ENCODE results near the gene ARHGEF1.

Gene ARHGEF1

GRCh38 chr19:41883821-41884733 lies 1.1 kb downstream of the ARHGEF1 start:
- DNase-seq (ENCODE audit: low read depth) = peak; percentile 77

GRCh38 chr19:41886761-41887710 lies 4.1 kb downstream of the ARHGEF1 start:
- no peak for DNase-seq (ENCODE audit: low read depth)

GRCh38 chr19:41887711-41888382 lies 4.9 kb downstream of the ARHGEF1 start:
- peak; percentile 54 for DNase-seq (ENCODE audit: low read depth)

GRCh38 chr19:41888926-41889325 lies 5.9 kb downstream of the ARHGEF1 start:
- DNase-seq (ENCODE audit: low read depth) = no peak

GRCh38 chr19:41889896-41890295 lies 6.9 kb downstream of the ARHGEF1 start:
- DNase-seq (ENCODE audit: low read depth) = no peak

GRCh38 chr19:41890936-41891335 lies 8.0 kb downstream of the ARHGEF1 start:
- no peak for DNase-seq (ENCODE audit: low read depth)

GRCh38 chr19:41892173-41892902 lies 9.4 kb downstream of the ARHGEF1 start:
- DNase-seq (ENCODE audit: low read depth) = no peak

GRCh38 chr19:41893899-41894298 lies 10.9 kb downstream of the ARHGEF1 start:
- DNase-seq (ENCODE audit: low read depth) = no peak

- no peak for DNase-seq (ENCODE audit: low read depth)
These were observed 11.4 kb downstream of the ARHGEF1 start for GRCh38 chr19:41894350-41894749.

GRCh38 chr19:41895745-41896580 lies 13.0 kb downstream of the ARHGEF1 start:
- DNase-seq (ENCODE audit: low read depth) = no peak

- DNase-seq (ENCODE audit: low read depth) = no peak
These were observed 13.6 kb downstream of the ARHGEF1 start for GRCh38 chr19:41896581-41896942.

GRCh38 chr19:41897181-41897580 lies 14.2 kb downstream of the ARHGEF1 start:
- DNase-seq (ENCODE audit: low read depth) = no peak

GRCh38 chr19:41897820-41898219 lies 14.8 kb downstream of the ARHGEF1 start:
- no peak for DNase-seq (ENCODE audit: low read depth)

GRCh38 chr19:41898235-41898634 lies 15.3 kb downstream of the ARHGEF1 start:
- DNase-seq (ENCODE audit: low read depth) = no peak

GRCh38 chr19:41901707-41902360 lies 18.9 kb downstream of the ARHGEF1 start:
- DNase-seq (ENCODE audit: low read depth) = no peak

- DNase-seq (ENCODE audit: low read depth) = no peak
These were observed 19.6 kb downstream of the ARHGEF1 start for GRCh38 chr19:41902594-41902993.

- no peak for DNase-seq (ENCODE audit: low read depth)
These were observed 20.4 kb downstream of the ARHGEF1 start for GRCh38 chr19:41903193-41903953.

GRCh38 chr19:41904118-41904870 lies 21.3 kb downstream of the ARHGEF1 start:
- no peak for DNase-seq (ENCODE audit: low read depth)
